ENCODE results near the gene TUBG2. TPM values are rescaled to one million over a fixed set of nuclear protein-coding genes. Genes with fewer than 3 reads are reported as not detected.
A peak's percentile ranks its signal among the peaks of the same experiment; 100 is the strongest.

The TUBG2 gene
- total and polyA plus RNA-seq, 2 donors (not counting 1 experiment from before 2014, with no cell fraction given): 16.7 to 19.0 TPM

- Mint-ChIP-seq H3K4me3 (peak overlapping the region; percentile 87), H3K27ac (peak overlapping the region; percentile 65), H3K4me1 (peaks cover 42% of the 10 kb centered on the region), H3K9me3 (ENCODE audit: insufficient read depth) (no peaks in the 10 kb centered on the region), H3K27me3 (peaks cover 18% of the 10 kb centered on the region)
- H3K4me3 ChIP-seq (ENCODE audit: control extremely low read depth in 1 of 5, extremely low read depth in 1 of 5, insufficient read depth in 1 of 5, low read depth in 2 of 5, low read length in 4 of 5): no peak overlapping the region
- H3K4me2 ChIP-seq (replicated peaks; ENCODE audit: low read depth, low read length, poor library complexity, severe bottlenecking): no peak overlapping the region
- DNase-seq: no peak
- H3K79me2 ChIP-seq (ENCODE audit: control insufficient read depth, insufficient read depth, low read length): no peaks in the 10 kb centered on the region
- WGBS (ENCODE audit: insufficient coverage): 82% methylated on average over 28 of the region's 28 CpGs
- H3K9ac ChIP-seq (ENCODE audit: low read length): no peak overlapping the region
- no peak for ATAC-seq (ENCODE audit: low read depth)
- H3K9me3 ChIP-seq (ENCODE audit: control extremely low read depth in 1 of 3, control insufficient read depth in 2 of 3, insufficient read depth in 1 of 3, low read length in 2 of 3): peaks cover 0 to 30% (median 0%) of the 10 kb centered on the region in 3 donors
- ChIA-PET POLR2A (no interaction called here), CTCF (interaction anchor here (2.5 kb wide), 1 partner anchor 94 kb away, joined by 12 read pairs; the partner anchor contains the start of gene PSMC3IP)
- H4K20me1 ChIP-seq (ENCODE audit: control insufficient read depth, insufficient read depth, low read length, poor library complexity, severe bottlenecking): peaks cover 17% of the 10 kb centered on the region
- peaks cover 0 to 71% (median 28%) of the 10 kb centered on the region in 4 experiments for H3K27me3 ChIP-seq (replicated peaks in 1 of 4; ENCODE audit: control extremely low read depth in 1 of 4, control insufficient read depth in 3 of 4, insufficient read depth in 4 of 4, low read length in 3 of 4)
- H3K27ac ChIP-seq (ENCODE audit: low read length in 2 of 2): no peak overlapping the region
- H2AFZ ChIP-seq (ENCODE audit: insufficient read depth, low read depth, low read length, poor library complexity, severe bottlenecking): no peak overlapping the region
- no peaks in the 10 kb centered on the region for H3K36me3 ChIP-seq (replicated peaks in 1 of 2; ENCODE audit: control extremely low read depth in 1 of 2, control insufficient read depth in 1 of 2, extremely low read depth in 1 of 2, insufficient read depth in 2 of 2, low read length in 1 of 2)
- intact Hi-C loops (cut with micrococcal nuclease): loop anchor here (10.0 kb wide), 2 partner anchors 313 to 477 kb away; partner anchors contain the start of genes GHDC, PTGES3L and RUNDC1
- peaks cover 48 to 56% of the 10 kb centered on the region in 2 donors for H3K4me1 ChIP-seq (ENCODE audit: control insufficient read depth in 2 of 2, insufficient read depth in 2 of 2, low read length in 2 of 2)
- TF ChIP-seq EZH2 (IDR thresholded peaks at IDR 0.05; ENCODE audit: borderline replicate concordance, insufficient read depth, low read depth, low read length, poor library complexity, severe bottlenecking): no peak
- TF ChIP-seq, protein P1, sequence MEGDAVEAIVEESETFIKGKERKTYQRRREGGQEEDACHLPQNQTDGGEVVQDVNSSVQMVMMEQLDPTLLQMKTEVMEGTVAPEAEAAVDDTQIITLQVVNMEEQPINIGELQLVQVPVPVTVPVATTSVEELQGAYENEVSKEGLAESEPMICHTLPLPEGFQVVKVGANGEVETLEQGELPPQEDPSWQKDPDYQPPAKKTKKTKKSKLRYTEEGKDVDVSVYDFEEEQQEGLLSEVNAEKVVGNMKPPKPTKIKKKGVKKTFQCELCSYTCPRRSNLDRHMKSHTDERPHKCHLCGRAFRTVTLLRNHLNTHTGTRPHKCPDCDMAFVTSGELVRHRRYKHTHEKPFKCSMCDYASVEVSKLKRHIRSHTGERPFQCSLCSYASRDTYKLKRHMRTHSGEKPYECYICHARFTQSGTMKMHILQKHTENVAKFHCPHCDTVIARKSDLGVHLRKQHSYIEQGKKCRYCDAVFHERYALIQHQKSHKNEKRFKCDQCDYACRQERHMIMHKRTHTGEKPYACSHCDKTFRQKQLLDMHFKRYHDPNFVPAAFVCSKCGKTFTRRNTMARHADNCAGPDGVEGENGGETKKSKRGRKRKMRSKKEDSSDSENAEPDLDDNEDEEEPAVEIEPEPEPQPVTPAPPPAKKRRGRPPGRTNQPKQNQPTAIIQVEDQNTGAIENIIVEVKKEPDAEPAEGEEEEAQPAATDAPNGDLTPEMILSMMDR (IDR thresholded peaks at IDR 0.05): no peak
Observed at GRCh38 chr17:42672038-42672437, 13.0 kb downstream of the TUBG2 start.

DNA sequence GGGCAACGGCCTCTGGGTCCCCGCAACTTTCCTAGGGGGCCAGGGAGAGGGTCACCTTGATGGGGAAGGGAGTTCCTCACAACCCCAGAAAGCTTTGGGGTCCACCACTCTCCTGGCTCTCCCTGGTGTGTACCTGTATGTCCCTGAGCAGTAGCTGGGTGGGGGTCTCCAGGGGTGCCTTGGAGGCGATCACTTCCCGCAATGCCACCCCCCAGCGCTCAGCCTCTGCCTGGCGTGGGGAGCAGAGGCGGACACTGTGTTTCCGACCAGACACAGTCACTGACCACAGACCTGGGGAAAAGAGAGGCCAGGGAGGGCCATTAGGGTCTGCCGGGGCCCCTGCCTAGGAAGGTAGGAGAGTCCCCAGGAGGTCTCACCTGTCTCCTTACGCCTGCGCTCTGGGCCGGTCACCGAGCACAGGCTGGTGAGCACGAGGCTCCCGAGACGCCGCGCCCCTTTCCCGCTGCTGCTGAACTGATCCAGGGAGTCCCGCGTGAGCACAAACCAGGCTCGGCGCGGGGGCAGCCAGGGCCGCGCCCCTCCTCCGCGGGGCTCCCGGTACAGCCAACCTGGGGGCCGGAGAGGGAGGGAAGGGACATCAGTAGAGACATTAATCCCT lies 14.3 kb downstream of the TUBG2 start:
- no peak overlapping the region for H3K4me3 Mint-ChIP-seq
- no peaks in the 10 kb centered on the region for H3K79me2 ChIP-seq (ENCODE audit: control insufficient read depth, insufficient read depth, low read length)
- DNase-seq: no peak
- peaks cover 0 to 30% (median 0%) of the 10 kb centered on the region in 3 donors for H3K9me3 ChIP-seq (ENCODE audit: control extremely low read depth in 1 of 3, control insufficient read depth in 2 of 3, insufficient read depth in 1 of 3, low read length in 2 of 3)
- ChIA-PET POLR2A (no interaction called here), CTCF (interaction anchor here (0.6 to 2.5 kb wide), 8 partner anchors 10 to 95 kb away, joined by 3 to 13 read pairs (median 4); partner anchors contain the start of genes RETREG3 and TUBG1)
- no peak overlapping the region for H3K27ac Mint-ChIP-seq
- no peaks in the 10 kb centered on the region for H3K9me3 Mint-ChIP-seq (ENCODE audit: insufficient read depth)
- peak overlapping the region; percentile 65 for H3K4me2 ChIP-seq (replicated peaks; ENCODE audit: low read depth, low read length, poor library complexity, severe bottlenecking)
- TF ChIP-seq, protein P1 (IDR thresholded peaks at IDR 0.05): no peak
- H3K36me3 ChIP-seq (replicated peaks in 1 of 2; ENCODE audit: control extremely low read depth in 1 of 2, control insufficient read depth in 1 of 2, extremely low read depth in 1 of 2, insufficient read depth in 2 of 2, low read length in 1 of 2): no peaks in the 10 kb centered on the region
- H3K9ac ChIP-seq (ENCODE audit: low read length): no peak overlapping the region
- peaks cover 19% of the 10 kb centered on the region for H3K27me3 Mint-ChIP-seq
- 39% methylated on average over 25 of the region's 30 CpGs for WGBS (ENCODE audit: insufficient coverage)
- H3K4me1 ChIP-seq (ENCODE audit: control insufficient read depth in 2 of 2, insufficient read depth in 2 of 2, low read length in 2 of 2): peaks cover 57 to 66% of the 10 kb centered on the region in 2 donors
- H3K4me3 ChIP-seq (ENCODE audit: control extremely low read depth in 1 of 5, extremely low read depth in 1 of 5, insufficient read depth in 1 of 5, low read depth in 2 of 5, low read length in 4 of 5): no peak overlapping the region
- H2AFZ ChIP-seq (ENCODE audit: insufficient read depth, low read depth, low read length, poor library complexity, severe bottlenecking): no peak overlapping the region
- intact Hi-C loops (cut with micrococcal nuclease): loop anchor here (10.0 kb wide), 2 partner anchors 311 to 479 kb away; partner anchors contain the start of genes GHDC, PTGES3L and RUNDC1
- peaks cover 26% of the 10 kb centered on the region for H4K20me1 ChIP-seq (ENCODE audit: control insufficient read depth, insufficient read depth, low read length, poor library complexity, severe bottlenecking)
- H3K4me1 Mint-ChIP-seq: peaks cover 50% of the 10 kb centered on the region
- ATAC-seq (ENCODE audit: low read depth): no peak
- no peak overlapping the region for H3K27ac ChIP-seq (ENCODE audit: low read length in 2 of 2)
- H3K27me3 ChIP-seq (replicated peaks in 1 of 4; ENCODE audit: control extremely low read depth in 1 of 4, control insufficient read depth in 3 of 4, insufficient read depth in 4 of 4, low read length in 3 of 4): peaks cover 0 to 71% (median 28%) of the 10 kb centered on the region in 4 experiments
